GM12878 (cell line): ENCODE measurements around the gene TGM6. TPM values are rescaled to one million over a fixed set of nuclear protein-coding genes. Genes with fewer than 3 reads are reported as not detected.

Experiments used
- ATAC-seq: fragments of 200-7000 bp; cut with Tn5 transposase; 3 replicates; pipeline ENCODE4 v1.9.1; 2020; ENCODE audit warnings: mild to moderate bottlenecking, moderate library complexity
- BruUV-seq: library from RNA; stranded (reverse); fragments of 400-500 nt; replicated peaks from 2 replicates; lab custom pipeline; 2021; lab: Mats Ljungman, UMichigan
- CTCF ChIA-PET: fragments of 300-600 bp; sonication (Branson Sonifier 250); formaldehyde crosslinking; extraction: SDS; loops from one replicate; lab custom pipeline; 2021; ENCODE audit warnings: inconsistent platforms; lab: Yijun Ruan, JAX
- POLR2A ChIA-PET: fragments of 350-600 bp; formaldehyde crosslinking; extraction: SDS; loops from one replicate; lab custom pipeline; 2021; ENCODE audit warnings: inconsistent platforms; lab: Charles Lee
- RAD21 ChIA-PET: fragments of 300-600 bp; sonication (Branson Sonifier 250); formaldehyde crosslinking; loops from one replicate; lab custom pipeline; 2023; ENCODE audit warnings: antibody characterized with exemption; ENCODE audit not compliant: unreplicated experiment; lab: Charles Lee
- SMC1A ChIA-PET: fragments of 300-600 bp; sonication (Branson Sonifier 250); formaldehyde crosslinking; loops from one replicate; lab custom pipeline; 2023; ENCODE audit not compliant: unreplicated experiment, uncharacterized antibody; lab: Charles Lee
- DNase-seq: peaks from one replicate; pipeline ENCODE4 v3.0.0-alpha.2; 2011; ENCODE audit warnings: low read depth, low spot score
- FAIRE-seq: peaks from 3 replicates; lab custom pipeline; 2011; peaks lifted over from hg19 to GRCh38; lab: Jason Lieb, UNC
- H2AFZ ChIP-seq: 2 replicates; pipeline ENCODE4 v1.6.0; 2011; ENCODE audit warnings: low read depth, low read length, control low read depth; ENCODE audit not compliant: control insufficient read depth
- H3K27ac ChIP-seq: 2 replicates; pipeline ENCODE4 v1.5.1; 2011; ENCODE audit warnings: control low read depth; ENCODE audit not compliant: control insufficient read depth, insufficient read depth
- H3K27me3 ChIP-seq, 2 experiments: replicated peaks in 1 of 2; 2 replicates each; pipeline versions ENCODE4 v1.6.0 to v1.6.1; 2011; ENCODE audit warnings: low read length in 1 of 2; ENCODE audit not compliant: control insufficient read depth in 2 of 2, insufficient read depth in 2 of 2
- H3K36me3 ChIP-seq, 2 experiments: 2 replicates each; pipeline ENCODE4 v1.5.1; 2011; ENCODE audit warnings: low read length in 1 of 2; ENCODE audit not compliant: control insufficient read depth in 2 of 2, insufficient read depth in 2 of 2
- H3K4me1 ChIP-seq: 2 replicates; pipeline ENCODE4 v1.6.1; 2011; ENCODE audit warnings: mild to moderate bottlenecking, low read length, moderate library complexity, mixed read lengths; ENCODE audit not compliant: control insufficient read depth, insufficient read depth
- H3K4me2 ChIP-seq: 2 replicates; pipeline ENCODE4 v1.6.0; 2011; ENCODE audit warnings: control low read depth; ENCODE audit not compliant: control insufficient read depth, insufficient read depth
- H3K4me3 ChIP-seq: fragments of 200-600 bp; sonication (generic); 2 replicates; pipeline ENCODE4 v1.5.1; 2016
- H3K79me2 ChIP-seq: 2 replicates; pipeline ENCODE4 v1.6.0; 2011; ENCODE audit warnings: low read length; ENCODE audit not compliant: control insufficient read depth, insufficient read depth
- H3K9ac ChIP-seq: 2 replicates; pipeline ENCODE4 v1.8.0; 2011; ENCODE audit warnings: low read length, control low read depth, mixed read lengths; ENCODE audit not compliant: control insufficient read depth, insufficient read depth
- H3K9me3 ChIP-seq: replicated peaks from 3 replicates; pipeline ENCODE4 v1.5.1; 2011; ENCODE audit warnings: mild to moderate bottlenecking, low read length; ENCODE audit not compliant: control insufficient read depth, insufficient read depth
- H4K20me1 ChIP-seq: 2 replicates; pipeline ENCODE4 v1.6.0; 2011; ENCODE audit not compliant: control insufficient read depth, insufficient read depth
- E4F1 ChIP-seq: fragments of 450-650 bp; IDR thresholded peaks from 2 replicates; pipeline ENCODE4 v1.6.1; 2018; ENCODE audit warnings: borderline replicate concordance, mild to moderate bottlenecking; ENCODE audit not compliant: partially characterized antibody
- GABPA ChIP-seq: IDR thresholded peaks from 2 replicates; pipeline ENCODE4 v1.6.1; 2014; ENCODE audit warnings: antibody characterized with exemption, low read depth, mild to moderate bottlenecking, inconsistent platforms
- LARP7 ChIP-seq: fragments of 450-650 bp; IDR thresholded peaks from 2 replicates; pipeline ENCODE4 v1.6.1; 2017; ENCODE audit warnings: mild to moderate bottlenecking
- NFYA ChIP-seq: IDR thresholded peaks from 2 replicates; pipeline ENCODE4 v1.6.1; 2011; ENCODE audit warnings: low read depth, mild to moderate bottlenecking, low read length, improper control_type of control experiment, borderline replicate concordance
- NFYB ChIP-seq: IDR thresholded peaks from 2 replicates; pipeline ENCODE4 v1.6.1; 2011; ENCODE audit warnings: low read depth, mild to moderate bottlenecking, low read length, improper control_type of control experiment, moderate library complexity; ENCODE audit not compliant: insufficient read depth
- PBX3 ChIP-seq: IDR thresholded peaks from 2 replicates; pipeline ENCODE4 v1.6.1; 2011; ENCODE audit warnings: mild to moderate bottlenecking, low read depth, low read length, moderate library complexity; ENCODE audit not compliant: insufficient replicate concordance
- STAT1 ChIP-seq: fragments of 450-650 bp; conservative IDR thresholded peaks from 2 replicates; pipeline ENCODE4 v1.6.1; 2014; ENCODE audit warnings: antibody characterized with exemption, mild to moderate bottlenecking
- TAF1 ChIP-seq: IDR thresholded peaks from 2 replicates; pipeline ENCODE4 v1.6.1; 2011; ENCODE audit warnings: mild to moderate bottlenecking, low read depth, low read length, borderline replicate concordance
- WGBS: methylation state at CpG from one replicate; pipeline ENCODE4 v1.1.6; 2016; ENCODE audit warnings: low lambda C conversion rate; ENCODE audit not compliant: insufficient replicate concordance, insufficient coverage; ENCODE audit errors: missing lambda C conversion rate; 5-methylcytosine and 5-hydroxymethylcytosine counted together
- in situ Hi-C: fragments of 300-500 bp; cut with MboI; formaldehyde crosslinking; loops from 9 replicates; pipeline ENCODE4 v1.14.3; 2018; ENCODE audit warnings: mixed read lengths
- intact Hi-C: fragments of 100-400 bp; cut with micrococcal nuclease; formaldehyde crosslinking; loops from one replicate; pipeline ENCODE4 v1.14.2; 2022; ENCODE audit not compliant: unreplicated experiment
- polyA plus RNA-seq, 11 experiments: library from polyadenylated mRNA; depleted of rRNA in 4 of 11; unstranded in 6 of 11; stranded (reverse) in 5 of 11; fragments of >200 nt; fragmentation: Nextera tagmentation in 4 of 11; fragmentation: Illumina TruSeq in 1 of 11; extraction: Ambion mirVana in 4 of 11; extraction: Trizol in 1 of 11; gene quantifications; 1 replicate in 1 of 11; 2 replicates in 10 of 11; pipeline versions ENCODE4 v1.2.1 to v1.2.3, GENCODE V29; 2011 to 2016; ENCODE audit warnings: inconsistent platforms in 2 of 11, missing spikeins in 2 of 11, low read depth in 1 of 11
- total RNA-seq, 4 experiments: library from RNA; depleted of rRNA in 3 of 4; stranded (reverse); fragments of >200 nt in 3 of 4; fragmentation: Illumina TruSeq in 1 of 4; extraction: Trizol in 1 of 4; gene quantifications; 2 replicates each; pipeline versions ENCODE4 v1.2.1 to v1.2.3, GENCODE V29; 2013 to 2021
- TF ChIP-seq, protein P1 (sequence below): fragments of 450-650 bp; conservative IDR thresholded peaks from 2 replicates; pipeline ENCODE4 v1.6.1; 2017; ENCODE audit warnings: mild to moderate bottlenecking, moderate library complexity
- TF ChIP-seq, protein P2 (sequence below): fragments of 450-650 bp; IDR thresholded peaks from 2 replicates; pipeline ENCODE4 v1.6.1; 2017; ENCODE audit warnings: mild to moderate bottlenecking

Gene TGM6
- total and polyA plus RNA-seq, 10 of the 15 experiments (the other 5 are each of a cell fraction or from before 2014, with no cell fraction given) = not detected

- H4K20me1 ChIP-seq = no peaks in the 10 kb centered on the region
- no peak overlapping the region for H3K4me2 ChIP-seq
- H3K36me3 ChIP-seq = no peaks in the 10 kb centered on the region
- POLR2A ChIA-PET = no interaction called here
- intact Hi-C loops (no loop called here), in situ Hi-C loops (no loop called here)
- H2AFZ ChIP-seq = no peak overlapping the region
- TF ChIP-seq TAF1 (no peak), E4F1 (no peak), GABPA (no peak), PBX3 (no peak), NFYB (no peak), LARP7 (no peak), NFYA (no peak), STAT1 (no peak)
- TF ChIP-seq, protein P1, sequence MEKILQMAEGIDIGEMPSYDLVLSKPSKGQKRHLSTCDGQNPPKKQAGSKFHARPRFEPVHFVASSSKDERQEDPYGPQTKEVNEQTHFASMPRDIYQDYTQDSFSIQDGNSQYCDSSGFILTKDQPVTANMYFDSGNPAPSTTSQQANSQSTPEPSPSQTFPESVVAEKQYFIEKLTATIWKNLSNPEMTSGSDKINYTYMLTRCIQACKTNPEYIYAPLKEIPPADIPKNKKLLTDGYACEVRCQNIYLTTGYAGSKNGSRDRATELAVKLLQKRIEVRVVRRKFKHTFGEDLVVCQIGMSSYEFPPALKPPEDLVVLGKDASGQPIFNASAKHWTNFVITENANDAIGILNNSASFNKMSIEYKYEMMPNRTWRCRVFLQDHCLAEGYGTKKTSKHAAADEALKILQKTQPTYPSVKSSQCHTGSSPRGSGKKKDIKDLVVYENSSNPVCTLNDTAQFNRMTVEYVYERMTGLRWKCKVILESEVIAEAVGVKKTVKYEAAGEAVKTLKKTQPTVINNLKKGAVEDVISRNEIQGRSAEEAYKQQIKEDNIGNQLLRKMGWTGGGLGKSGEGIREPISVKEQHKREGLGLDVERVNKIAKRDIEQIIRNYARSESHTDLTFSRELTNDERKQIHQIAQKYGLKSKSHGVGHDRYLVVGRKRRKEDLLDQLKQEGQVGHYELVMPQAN = no peak
- TF ChIP-seq, protein P2, sequence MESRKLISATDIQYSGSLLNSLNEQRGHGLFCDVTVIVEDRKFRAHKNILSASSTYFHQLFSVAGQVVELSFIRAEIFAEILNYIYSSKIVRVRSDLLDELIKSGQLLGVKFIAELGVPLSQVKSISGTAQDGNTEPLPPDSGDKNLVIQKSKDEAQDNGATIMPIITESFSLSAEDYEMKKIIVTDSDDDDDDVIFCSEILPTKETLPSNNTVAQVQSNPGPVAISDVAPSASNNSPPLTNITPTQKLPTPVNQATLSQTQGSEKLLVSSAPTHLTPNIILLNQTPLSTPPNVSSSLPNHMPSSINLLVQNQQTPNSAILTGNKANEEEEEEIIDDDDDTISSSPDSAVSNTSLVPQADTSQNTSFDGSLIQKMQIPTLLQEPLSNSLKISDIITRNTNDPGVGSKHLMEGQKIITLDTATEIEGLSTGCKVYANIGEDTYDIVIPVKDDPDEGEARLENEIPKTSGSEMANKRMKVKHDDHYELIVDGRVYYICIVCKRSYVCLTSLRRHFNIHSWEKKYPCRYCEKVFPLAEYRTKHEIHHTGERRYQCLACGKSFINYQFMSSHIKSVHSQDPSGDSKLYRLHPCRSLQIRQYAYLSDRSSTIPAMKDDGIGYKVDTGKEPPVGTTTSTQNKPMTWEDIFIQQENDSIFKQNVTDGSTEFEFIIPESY = no peak
- no TSS peak for BruUV-seq
- H3K9ac ChIP-seq = no peak overlapping the region
- no peak overlapping the region for H3K27ac ChIP-seq
- H3K4me1 ChIP-seq = no peaks in the 10 kb centered on the region
- H3K4me3 ChIP-seq = no peak overlapping the region
- WGBS = 45% methylated on average over 5 of the region's 5 CpGs
- H3K79me2 ChIP-seq = no peaks in the 10 kb centered on the region
- DNase-seq = no peak
- SMC1A ChIA-PET = interaction anchor here (0.6 to 1.3 kb wide), 4 partner anchors 46 to 106 kb away, joined by 3 read pairs; no protein-coding TSS in a partner anchor
- CTCF ChIA-PET = interaction anchor here (0.5 to 3.6 kb wide), 6 partner anchors 29 to 107 kb away, joined by 3 to 21 read pairs (median 4); no protein-coding TSS in a partner anchor
- peaks cover 0 to 2% of the 10 kb centered on the region in 2 experiments; a peak in 2 of 4 replicates for H3K27me3 ChIP-seq
- no peak for FAIRE-seq
- RAD21 ChIA-PET = no interaction called here
- ATAC-seq = no peak
- H3K9me3 ChIP-seq = no peaks in the 10 kb centered on the region; the same call in 2 of the 3 replicates
Measured at GRCh38 chr20:2350606-2351005, 30.1 kb upstream of the TGM6 start.
